GM11168 (cell line): ENCODE data around the gene SRGAP3.
"Not testable (repeated sequence)": the region's sequence is repeated elsewhere in the genome, so short reads cannot be mapped to it uniquely, and the experiment has no call there.

Experiments used
- in situ Hi-C: fragments of 300-500 bp; cut with MboI; formaldehyde crosslinking; loops from one replicate; pipeline ENCODE4 v1.12.0; 2022; ENCODE audit warnings: low sequenced_read_pairs; ENCODE audit not compliant: unreplicated experiment

Gene SRGAP3

DNA sequence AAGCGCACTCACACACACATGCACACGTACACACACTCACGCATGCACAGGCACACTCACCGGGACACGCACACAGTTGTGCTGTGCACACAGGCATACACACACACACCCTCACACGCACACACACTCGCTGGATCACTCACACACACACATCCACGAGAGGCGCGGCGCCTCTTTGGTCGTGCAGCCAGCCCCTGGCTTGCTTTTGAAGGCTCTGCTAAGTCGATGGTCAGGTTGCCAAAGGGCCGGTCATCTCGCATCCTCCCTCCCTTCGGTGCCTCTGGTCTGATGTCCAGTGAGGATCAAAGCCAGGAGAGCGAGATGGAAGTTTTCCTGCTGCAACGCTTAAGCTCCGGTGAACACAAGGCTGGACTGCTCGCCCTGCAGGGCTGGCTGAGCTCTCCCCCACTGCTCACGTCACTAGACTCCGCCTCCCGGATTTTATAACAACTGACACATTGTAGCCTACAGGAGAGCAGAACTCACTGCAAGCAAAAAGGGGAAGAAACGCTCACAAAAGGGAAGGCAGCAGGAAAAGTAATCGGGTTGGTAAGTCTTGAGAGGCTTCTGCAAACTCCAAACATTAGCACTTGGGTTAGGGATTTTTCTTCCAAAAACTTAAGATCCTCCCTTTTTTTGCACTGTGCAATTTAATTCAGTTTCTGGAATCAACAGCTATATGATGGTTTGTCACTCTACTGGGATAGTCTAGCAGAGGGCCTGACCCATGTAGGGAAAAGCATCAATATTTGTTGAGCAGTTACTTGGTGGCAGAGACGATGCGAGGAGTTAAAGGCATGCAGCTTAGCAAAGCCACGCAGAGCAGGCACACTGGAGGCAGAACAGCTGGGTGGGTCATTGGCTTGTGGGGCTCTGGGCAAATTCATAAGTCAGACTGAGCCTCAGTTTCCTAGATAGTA, at the start of gene SRGAP3:
Gene SRGAP3, minus strand, starts transcription at position 374 of the 920 bp plus-strand sequence. CDS start 695 bp downstream, outside the sequence.
- in situ Hi-C loops: no loop called here

GRCh38 chr3:9298236-9298635, 48.8 kb upstream of the SRGAP3 start:
- in situ Hi-C loops: loop anchor here (5.0 kb wide), 1 partner anchor 326 kb away; no protein-coding TSS in a partner anchor

DNA sequence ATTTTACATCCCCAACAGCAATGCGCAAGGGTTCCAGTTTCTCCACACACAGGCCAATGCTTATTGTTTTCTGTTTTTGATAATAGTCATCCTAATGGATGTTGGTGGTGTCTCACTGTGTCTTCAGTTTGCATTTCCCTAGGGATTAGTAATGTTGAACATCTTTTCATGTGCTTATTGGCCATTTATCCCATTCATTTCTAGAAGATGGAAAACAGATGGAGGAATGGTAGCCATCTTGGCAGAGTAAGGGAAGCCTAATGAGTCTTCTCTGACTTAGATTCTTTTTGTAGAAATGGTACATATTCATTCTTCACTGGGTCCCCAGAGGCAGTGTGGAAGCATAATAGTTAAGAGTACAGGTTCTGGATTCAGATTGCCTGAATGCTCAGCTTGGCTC, 46.8 kb upstream of the SRGAP3 start:
- in situ Hi-C loops: loop anchor here (5.0 kb wide), 1 partner anchor 324 kb away; no protein-coding TSS in a partner anchor

- in situ Hi-C loops: loop anchor here (5.0 kb wide), 1 partner anchor 323 kb away; no protein-coding TSS in a partner anchor
Measured at GRCh38 chr3:9295007-9295406, 45.6 kb upstream of the SRGAP3 start.

- in situ Hi-C loops: not testable (repeated sequence)
Measured at GRCh38 chr3:9293953-9294352, 44.5 kb upstream of the SRGAP3 start.

- in situ Hi-C loops: no loop called here
Measured at GRCh38 chr3:9293076-9293475, 43.6 kb upstream of the SRGAP3 start.

DNA sequence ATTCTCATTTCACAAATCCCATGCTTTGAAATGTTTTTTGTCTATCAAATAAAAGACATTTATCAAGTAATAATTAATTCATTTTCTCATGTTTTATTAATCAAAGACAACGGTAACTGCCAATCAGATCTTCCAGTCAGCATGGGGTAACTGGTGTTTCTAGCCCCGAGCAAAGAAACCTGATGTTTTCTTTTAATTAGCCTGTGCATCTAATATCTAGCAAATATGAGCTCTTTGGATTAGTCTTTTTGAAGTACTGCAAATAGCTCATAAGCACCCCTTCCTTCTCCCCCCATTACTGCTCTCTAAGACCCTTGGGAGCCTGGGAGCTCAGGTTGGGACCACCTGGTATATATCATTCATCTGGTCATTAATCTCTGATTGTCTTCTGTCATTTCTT, 43.1 kb upstream of the SRGAP3 start:
- in situ Hi-C loops: no loop called here

- in situ Hi-C loops: no loop called here
Measured at GRCh38 chr3:9291821-9292410, 42.5 kb upstream of the SRGAP3 start.

DNA sequence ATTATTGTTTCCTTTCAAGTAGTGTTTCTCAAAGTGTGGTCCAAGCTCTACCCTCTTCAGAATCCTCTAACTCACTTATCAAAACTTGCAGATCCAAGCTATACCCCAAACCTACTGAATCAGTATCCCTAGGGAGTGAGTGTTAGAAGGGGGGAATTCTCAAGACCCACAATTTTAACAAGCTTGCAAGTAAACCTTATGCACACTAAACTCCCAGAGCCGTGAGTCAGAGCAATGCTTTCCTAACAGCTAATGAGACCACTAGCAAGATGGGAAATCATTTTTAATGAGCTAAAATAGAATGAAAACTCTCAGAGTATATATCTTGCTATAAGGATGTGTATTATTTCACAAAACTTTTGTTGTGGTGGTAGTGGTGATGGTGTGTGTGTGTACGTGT, 41.1 kb upstream of the SRGAP3 start:
- in situ Hi-C loops: no loop called here

- in situ Hi-C loops: not testable (repeated sequence)
Measured at GRCh38 chr3:9281533-9281932, 32.1 kb upstream of the SRGAP3 start.

- in situ Hi-C loops: no loop called here
Measured at GRCh38 chr3:9280451-9281219, 31.2 kb upstream of the SRGAP3 start.

- in situ Hi-C loops: no loop called here
Measured at GRCh38 chr3:9279966-9280365, 30.5 kb upstream of the SRGAP3 start.

- in situ Hi-C loops: no loop called here
Measured at GRCh38 chr3:9278498-9278897, 29.1 kb upstream of the SRGAP3 start.

GRCh38 chr3:9278085-9278484, 28.6 kb upstream of the SRGAP3 start:
- in situ Hi-C loops: no loop called here

GRCh38 chr3:9276761-9277370, 27.4 kb upstream of the SRGAP3 start:
- in situ Hi-C loops: no loop called here

DNA sequence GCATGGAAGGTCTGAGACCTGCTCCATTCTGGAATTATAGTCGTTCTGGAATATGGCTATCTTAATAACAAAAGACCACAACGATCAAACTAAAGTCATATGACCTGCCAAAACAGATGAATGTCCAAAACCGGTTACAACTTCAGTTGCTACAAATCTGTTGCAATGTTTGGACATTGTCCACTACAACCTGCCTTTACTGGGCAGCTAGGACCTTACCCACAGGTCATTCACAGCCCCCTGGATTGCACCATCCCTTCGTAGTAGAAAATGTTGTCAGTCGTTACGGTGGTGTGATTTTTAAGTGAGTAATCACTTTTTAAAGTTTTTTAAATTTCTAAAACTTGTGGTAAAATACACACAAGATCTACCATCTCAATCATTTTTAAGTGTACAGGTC, 22.5 kb upstream of the SRGAP3 start:
- in situ Hi-C loops: no loop called here

- in situ Hi-C loops: no loop called here
Measured at GRCh38 chr3:9270704-9271103, 21.3 kb upstream of the SRGAP3 start.

DNA sequence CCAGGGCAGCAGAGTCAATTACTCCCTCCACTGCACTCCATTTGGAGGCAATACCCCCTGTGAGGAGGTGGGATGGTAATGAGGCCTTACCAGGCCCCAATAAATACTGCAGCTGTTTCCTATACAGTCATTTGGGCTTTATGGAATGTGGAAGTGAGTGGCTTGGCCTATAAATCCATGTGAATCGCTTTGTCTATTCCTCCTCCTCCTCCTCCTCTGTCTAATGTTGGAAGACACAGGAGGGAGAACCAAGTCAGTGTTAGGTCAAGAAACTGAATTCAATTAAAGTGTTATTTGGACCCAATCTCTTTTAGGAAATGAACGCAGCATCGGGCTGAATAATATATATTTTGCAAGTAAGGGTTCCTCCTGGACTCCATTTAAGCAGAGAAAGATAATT, 17.3 kb upstream of the SRGAP3 start:
- in situ Hi-C loops: no loop called here

DNA sequence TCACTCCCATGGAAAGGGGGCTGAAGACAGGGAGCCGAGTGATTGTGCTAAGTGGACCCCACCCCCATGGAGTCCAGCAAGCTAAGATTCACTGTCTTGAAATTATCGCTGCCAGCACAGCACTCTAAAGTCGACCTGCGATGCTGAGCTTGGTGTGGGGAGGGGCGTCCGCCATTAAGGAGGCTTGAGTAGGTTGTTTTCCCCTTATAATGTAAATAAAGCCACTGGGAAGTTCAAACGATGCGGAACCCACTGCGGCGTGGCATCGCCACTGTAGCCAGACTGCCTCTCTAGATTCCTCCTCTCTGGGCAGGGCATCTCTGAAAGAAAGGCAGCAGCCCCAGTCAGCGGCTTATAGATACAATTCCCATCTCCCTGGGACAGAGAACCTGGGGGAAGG, 10.9 kb upstream of the SRGAP3 start:
- in situ Hi-C loops: no loop called here

DNA sequence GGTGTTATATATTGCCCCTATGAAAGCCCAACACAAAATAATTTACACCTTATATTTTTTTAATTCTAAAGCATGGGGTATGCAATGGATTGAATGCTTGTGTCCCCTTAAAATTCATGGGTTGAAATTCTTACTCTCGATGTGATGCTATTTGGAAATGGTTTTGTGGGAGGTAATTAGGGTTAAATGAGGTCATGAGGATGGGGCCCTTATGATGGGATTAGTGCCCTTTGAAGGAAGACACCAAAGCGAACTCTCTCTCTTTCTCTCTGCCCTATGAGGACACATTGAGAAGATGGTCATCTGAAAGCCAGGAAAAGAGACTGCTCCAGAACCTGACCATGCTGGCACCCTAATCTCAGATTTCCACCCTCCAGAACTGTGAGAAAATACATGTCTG, 7.6 kb upstream of the SRGAP3 start:
- in situ Hi-C loops: no loop called here
